Adrenal gland (tissue), 12 donors: Measurements from ENCODE around the gene AXIN1. TPM values are rescaled to one million over a fixed set of nuclear protein-coding genes. Genes with fewer than 3 reads are reported as not detected.
"Not testable (repeated sequence)": the region's sequence is repeated elsewhere in the genome, so short reads cannot be mapped to it uniquely, and the experiment has no call there.

Source experiments
- DNase-seq, 7 donors: peaks; one replicate each; pipeline ENCODE4 v3.0.0-alpha.2; 2019 to 2020
- H3K27ac ChIP-seq, 5 donors: fragments of 200-600 bp; sonication (generic) in 4 of 5; 1 replicate in 3 of 5; 2 replicates in 2 of 5; pipeline versions ENCODE4 v1.5.1 to v1.8.0; 2016 to 2020; ENCODE audit warnings: mild to moderate bottlenecking in 1 of 5
- H3K27me3 ChIP-seq: fragments of 200-600 bp; 2 replicates; pipeline ENCODE4 v1.8.0; 2021
- H3K36me3 ChIP-seq, 2 donors: fragments of 200-600 bp; replicated peaks in 1 of 2; 1 replicate in 1 of 2; 2 replicates in 1 of 2; pipeline versions ENCODE4 v1.5.1 to v1.8.0; 2018 to 2022
- H3K4me1 ChIP-seq, 2 donors: fragments of 200-600 bp; replicated peaks in 1 of 2; 1 replicate in 1 of 2; 2 replicates in 1 of 2; pipeline versions ENCODE4 v1.5.1 to v1.8.0; 2018 to 2021
- H3K4me3 ChIP-seq, 4 donors: fragments of 200-600 bp; sonication (generic) in 3 of 4; one replicate each; pipeline ENCODE4 v1.5.1; 2016 to 2018
- H3K9me3 ChIP-seq, 3 donors: fragments of 200-600 bp; sonication (generic) in 1 of 3; replicated peaks in 1 of 3; 1 replicate in 2 of 3; 2 replicates in 1 of 3; pipeline versions ENCODE4 v1.5.1 to v1.8.0; 2016 to 2021
- CTCF ChIP-seq, 6 experiments: fragments of 450-650 bp in 4 of 6; fragments of 200-600 bp in 2 of 6; sonication (generic) in 1 of 6; IDR thresholded peaks; 1 replicate in 5 of 6; 2 replicates in 1 of 6; pipeline versions ENCODE4 v1.5.1 to v1.8.0; 2016 to 2021; ENCODE audit warnings: antibody characterized with exemption in 6 of 6, mild to moderate bottlenecking in 2 of 6, moderate library complexity in 1 of 6
- POLR2A ChIP-seq, 2 donors: fragments of 450-650 bp; IDR thresholded peaks; one replicate each; pipeline ENCODE4 v1.6.1; 2017; ENCODE audit warnings: antibody characterized with exemption in 2 of 2, mild to moderate bottlenecking in 2 of 2, moderate library complexity in 1 of 2
- WGBS, 4 donors: extraction: QIAGEN DNeasy Blood & Tissue Kit in 2 of 4; methylation state at CpG; one replicate each; pipeline versions ENCODE4 v1.1.5 to v1.1.7; 2013 to 2017; 5-methylcytosine and 5-hydroxymethylcytosine counted together
- intact Hi-C, 2 donors: fragments of 100-400 bp; cut with DNase I; formaldehyde crosslinking; loops; one replicate each; pipeline versions ENCODE4 v1.14.1 to v1.15.0; 2022 to 2023
- polyA plus RNA-seq, 3 donors: library from polyadenylated mRNA; stranded (reverse); fragments of 200-250 nt in 2 of 3; fragments of 350-450 nt in 1 of 3; fragmentation: Illumina TruSeq in 1 of 3; extraction: RNeasy Lipid Tissue Mini Kit (QIAGEN cat#74804) in 1 of 3; gene quantifications; one replicate each; pipeline ENCODE4 v1.2.3, GENCODE V29; 2013 to 2014
- total RNA-seq, 9 donors: library from RNA; depleted of rRNA in 4 of 9; stranded (reverse); fragments of >200 nt in 4 of 9; fragments of 120-200 nt in 1 of 9; fragmentation: NEBNext Ultra II Directional in 1 of 9; extraction: Animal tissue kit (Norgen Biotek cat#: 25700) in 1 of 9; gene quantifications; one replicate each; pipeline versions ENCODE4 v1.1.0 to v1.2.4, GENCODE V29; 2013 to 2023
- donor health status: healthy with polysubstance abuse.
- donor health status: Bipolar disorder and iron deficiency.
- donor health status: DM: yes; HTN: yes; CAD: no.
- donor health status: DM: no; HTN: no; CAD: no.
- donor health status: DM: no; HTN: no; CAD: no.
- donor health status: DM: yes; HTN: yes; CAD: no.

AXIN1 gene
- total and polyA plus RNA-seq, 12 donors = 5.6 to 22.4 (median 16.2) TPM

- no peak overlapping the region for H3K4me3 ChIP-seq
- no peaks in the 10 kb centered on the region for H3K4me1 ChIP-seq
- H3K27me3 ChIP-seq = no peaks in the 10 kb centered on the region
- no peaks in the 10 kb centered on the region for H3K9me3 ChIP-seq
- TF ChIP-seq POLR2A (IDR thresholded peaks at IDR 0.05) (no peak), CTCF (IDR thresholded peaks at IDR 0.05) (no peak)
- H3K36me3 ChIP-seq = peaks cover 0 to 19% of the 10 kb centered on the region in 2 donors
- intact Hi-C loops = no loop called here
- H3K27ac ChIP-seq = no peak overlapping the region
- DNase-seq = no peak
- whole genome bisulfite sequencing, 4 donors = 57 to 70% (median 62%) methylated on average over 30 to 40 of the region's 40 CpGs
Measured at GRCh38 chr16:268141-269053, 84.1 kb downstream of the AXIN1 start.

GRCh38 chr16:267562-267961, 85.0 kb downstream of the AXIN1 start:
- H3K27me3 ChIP-seq, H3K9me3 ChIP-seq, H3K4me1 ChIP-seq, DNase-seq, H3K27ac ChIP-seq, H3K4me3 ChIP-seq, intact Hi-C loops: not testable (repeated sequence)
- H3K36me3 ChIP-seq = peaks cover 0 to 27% of the 10 kb centered on the region in 2 donors
- WGBS, 4 donors = 81 to 85% (median 82%) methylated on average over 17 of the region's 17 CpGs

- H3K27ac ChIP-seq = no peak overlapping the region
Measured at GRCh38 chr16:266258-267164, 86.0 kb downstream of the AXIN1 start.

GRCh38 chr16:265711-266110, 86.8 kb downstream of the AXIN1 start:
- Histone ChIP-seq H3K27ac (peak overlapping the region in 1 of 5 donors; percentile 40), H3K36me3 (peaks cover 0 to 46% of the 10 kb centered on the region in 2 donors)
- 36 to 70% (median 52%) methylated on average over 4 to 12 of the region's 12 CpGs for WGBS, 4 donors

More at GRCh38 chr16:266258-267164, 86.0 kb downstream of the AXIN1 start:
- H3K36me3 ChIP-seq = peaks cover 0 to 38% of the 10 kb centered on the region in 2 donors
- 58 to 74% (median 67%) methylated on average over 15 to 25 of the region's 25 CpGs for WGBS, 4 donors
- peak in 1 of 7 donors; percentile 34 for DNase-seq
- H3K4me1 ChIP-seq = no peaks in the 10 kb centered on the region
- TF ChIP-seq POLR2A (IDR thresholded peaks at IDR 0.05) (no peak), CTCF (IDR thresholded peaks at IDR 0.05) (no peak)
- no peak overlapping the region for H3K4me3 ChIP-seq
- no peaks in the 10 kb centered on the region for H3K27me3 ChIP-seq
- intact Hi-C loops = no loop called here
- H3K9me3 ChIP-seq = no peaks in the 10 kb centered on the region

More at GRCh38 chr16:265711-266110, 86.8 kb downstream of the AXIN1 start:
- no peaks in the 10 kb centered on the region for H3K27me3 ChIP-seq
- intact Hi-C loops = no loop called here
- no peaks in the 10 kb centered on the region for H3K9me3 ChIP-seq
- no peak overlapping the region for H3K4me3 ChIP-seq
- DNase-seq = no peak
- no peak for TF ChIP-seq CTCF (IDR thresholded peaks at IDR 0.05)
- TF ChIP-seq POLR2A (IDR thresholded peaks at IDR 0.05) = no peak
- H3K4me1 ChIP-seq = no peaks in the 10 kb centered on the region
